Measurements from ENCODE around the gene SLC6A5. TPM values are rescaled to one million over a fixed set of nuclear protein-coding genes. Genes with fewer than 3 reads are reported as not detected.

Gene SLC6A5
- total RNA-seq, 1 experiment from 2014 or later = not detected

DNA sequence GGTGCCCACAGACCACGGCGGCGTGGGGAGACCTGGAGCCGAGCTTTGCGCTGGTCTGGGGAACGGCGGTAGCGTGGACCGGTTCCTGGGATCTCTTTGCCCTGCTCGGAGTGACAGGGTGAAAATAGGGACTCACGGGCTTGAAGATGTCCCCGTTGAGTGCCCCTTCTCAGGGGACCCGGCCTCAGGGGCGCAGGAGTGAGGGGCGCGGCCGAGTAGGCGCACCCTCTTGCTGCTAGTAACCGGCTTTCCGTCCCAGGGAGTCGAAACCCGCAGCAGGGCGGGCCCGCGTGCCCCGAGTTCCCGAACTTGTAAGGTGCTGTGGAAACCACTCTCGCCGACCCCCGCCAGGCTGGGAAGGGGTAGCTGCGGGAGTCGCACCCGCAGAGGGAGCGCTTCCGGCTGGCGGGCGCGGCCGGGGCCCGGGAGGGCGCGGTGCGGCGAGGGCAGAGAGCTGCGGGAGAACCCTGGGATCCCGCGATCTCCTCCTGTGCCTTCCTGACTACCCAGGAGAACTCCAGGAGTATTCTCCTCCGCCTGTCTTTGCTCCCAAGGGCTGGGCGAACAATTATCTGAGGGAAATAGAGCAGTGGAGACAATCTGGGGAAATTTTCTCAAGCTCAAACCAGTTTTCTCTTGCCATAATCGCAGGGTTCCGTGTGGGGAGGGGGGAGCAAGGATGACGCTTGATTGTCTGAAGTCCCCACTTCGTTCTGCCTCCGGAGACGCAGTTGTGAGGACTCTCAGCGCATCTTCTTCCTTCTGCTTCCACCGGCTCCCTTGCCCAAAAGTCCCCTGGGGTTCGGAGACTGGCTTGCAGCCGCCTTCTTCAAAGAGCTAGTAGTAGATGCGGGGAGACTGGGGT, 70.6 kb downstream of the SLC6A5 start:
- peak; percentile 10 for DNase-seq (ENCODE audit: low spot score)
- ChIA-PET POLR2A (ENCODE audit: low non-redundant PET) (no interaction called here), CTCF (no interaction called here)
- Histone ChIP-seq H3K4me1 (ENCODE audit: insufficient read depth, low read length, poor library complexity, severe bottlenecking) (peaks cover 8% of the 10 kb centered on the region), H3K36me3 (ENCODE audit: insufficient read depth, low read length, poor library complexity, severe bottlenecking) (no peaks in the 10 kb centered on the region), H3K27ac (ENCODE audit: low read depth, low read length, poor library complexity, severe bottlenecking) (no peak overlapping the region), H3K4me3 (ENCODE audit: low read depth, low read length, poor library complexity, severe bottlenecking) (peak overlapping the region; percentile 35), H3K27me3 (replicated peaks; ENCODE audit: insufficient read depth, low read depth, low read length, poor library complexity) (peaks cover 56% of the 10 kb centered on the region), H3K9me3 (ENCODE audit: low read depth, low read length, poor library complexity, severe bottlenecking) (no peaks in the 10 kb centered on the region)
- TF ChIP-seq, protein P1, sequence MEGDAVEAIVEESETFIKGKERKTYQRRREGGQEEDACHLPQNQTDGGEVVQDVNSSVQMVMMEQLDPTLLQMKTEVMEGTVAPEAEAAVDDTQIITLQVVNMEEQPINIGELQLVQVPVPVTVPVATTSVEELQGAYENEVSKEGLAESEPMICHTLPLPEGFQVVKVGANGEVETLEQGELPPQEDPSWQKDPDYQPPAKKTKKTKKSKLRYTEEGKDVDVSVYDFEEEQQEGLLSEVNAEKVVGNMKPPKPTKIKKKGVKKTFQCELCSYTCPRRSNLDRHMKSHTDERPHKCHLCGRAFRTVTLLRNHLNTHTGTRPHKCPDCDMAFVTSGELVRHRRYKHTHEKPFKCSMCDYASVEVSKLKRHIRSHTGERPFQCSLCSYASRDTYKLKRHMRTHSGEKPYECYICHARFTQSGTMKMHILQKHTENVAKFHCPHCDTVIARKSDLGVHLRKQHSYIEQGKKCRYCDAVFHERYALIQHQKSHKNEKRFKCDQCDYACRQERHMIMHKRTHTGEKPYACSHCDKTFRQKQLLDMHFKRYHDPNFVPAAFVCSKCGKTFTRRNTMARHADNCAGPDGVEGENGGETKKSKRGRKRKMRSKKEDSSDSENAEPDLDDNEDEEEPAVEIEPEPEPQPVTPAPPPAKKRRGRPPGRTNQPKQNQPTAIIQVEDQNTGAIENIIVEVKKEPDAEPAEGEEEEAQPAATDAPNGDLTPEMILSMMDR (conservative IDR thresholded peaks at IDR 0.05; ENCODE audit: low read depth, low read length) = no peak
- peak; percentile 75 for TF ChIP-seq EZH2 (IDR thresholded peaks at IDR 0.05; ENCODE audit: borderline replicate concordance, low read depth, low read length, poor library complexity, severe bottlenecking)
- no TSS peak for BruUV-seq (replicated peaks)
- intact Hi-C loops (cut with micrococcal nuclease; ENCODE audit: unreplicated experiment) = loop anchor here (5.0 kb wide), 1 partner anchor 202 kb away; no protein-coding TSS in a partner anchor

DNA sequence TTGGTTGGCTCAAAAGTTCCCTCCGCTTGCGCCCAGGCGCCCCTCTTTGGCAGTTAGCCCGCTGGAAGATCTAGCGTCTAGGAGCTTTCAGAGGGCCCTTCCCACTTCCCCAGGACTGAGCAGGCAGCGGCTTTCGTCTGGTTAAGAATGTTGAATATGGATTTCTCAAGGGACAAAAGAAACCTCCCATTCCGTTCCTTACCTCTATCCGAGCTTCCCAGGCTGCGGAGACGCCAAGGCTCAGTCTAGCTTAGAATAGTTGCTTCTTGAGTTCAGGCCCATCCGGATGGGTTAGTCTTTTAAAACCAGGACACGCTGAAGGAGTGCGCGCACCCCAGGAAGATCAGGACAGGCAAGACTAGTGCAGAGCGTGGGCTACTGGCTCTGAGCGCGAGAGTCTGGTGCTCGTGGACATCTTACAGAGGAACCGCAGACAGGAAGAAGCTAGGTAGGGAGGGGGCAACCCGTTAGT, 71.6 kb downstream of the SLC6A5 start:
- peaks cover 8% of the 10 kb centered on the region for H3K4me1 ChIP-seq (ENCODE audit: insufficient read depth, low read length, poor library complexity, severe bottlenecking)
- no peak overlapping the region for H3K4me3 ChIP-seq (ENCODE audit: low read depth, low read length, poor library complexity, severe bottlenecking)
- intact Hi-C loops (cut with micrococcal nuclease; ENCODE audit: unreplicated experiment) = loop anchor here (5.0 kb wide), 1 partner anchor 201 kb away; no protein-coding TSS in a partner anchor
- TF ChIP-seq, protein P1 (conservative IDR thresholded peaks at IDR 0.05; ENCODE audit: low read depth, low read length) = no peak
- peak; percentile 6 for TF ChIP-seq EZH2 (IDR thresholded peaks at IDR 0.05; ENCODE audit: borderline replicate concordance, low read depth, low read length, poor library complexity, severe bottlenecking)
- no peaks in the 10 kb centered on the region for H3K36me3 ChIP-seq (ENCODE audit: insufficient read depth, low read length, poor library complexity, severe bottlenecking)
- POLR2A ChIA-PET (ENCODE audit: low non-redundant PET) = no interaction called here
- H3K27me3 ChIP-seq (replicated peaks; ENCODE audit: insufficient read depth, low read depth, low read length, poor library complexity) = peaks cover 56% of the 10 kb centered on the region
- CTCF ChIA-PET = no interaction called here
- H3K27ac ChIP-seq (ENCODE audit: low read depth, low read length, poor library complexity, severe bottlenecking) = no peak overlapping the region
- H3K9me3 ChIP-seq (ENCODE audit: low read depth, low read length, poor library complexity, severe bottlenecking) = no peaks in the 10 kb centered on the region
- no TSS peak for BruUV-seq (replicated peaks)
- DNase-seq (ENCODE audit: low spot score) = no peak

DNA sequence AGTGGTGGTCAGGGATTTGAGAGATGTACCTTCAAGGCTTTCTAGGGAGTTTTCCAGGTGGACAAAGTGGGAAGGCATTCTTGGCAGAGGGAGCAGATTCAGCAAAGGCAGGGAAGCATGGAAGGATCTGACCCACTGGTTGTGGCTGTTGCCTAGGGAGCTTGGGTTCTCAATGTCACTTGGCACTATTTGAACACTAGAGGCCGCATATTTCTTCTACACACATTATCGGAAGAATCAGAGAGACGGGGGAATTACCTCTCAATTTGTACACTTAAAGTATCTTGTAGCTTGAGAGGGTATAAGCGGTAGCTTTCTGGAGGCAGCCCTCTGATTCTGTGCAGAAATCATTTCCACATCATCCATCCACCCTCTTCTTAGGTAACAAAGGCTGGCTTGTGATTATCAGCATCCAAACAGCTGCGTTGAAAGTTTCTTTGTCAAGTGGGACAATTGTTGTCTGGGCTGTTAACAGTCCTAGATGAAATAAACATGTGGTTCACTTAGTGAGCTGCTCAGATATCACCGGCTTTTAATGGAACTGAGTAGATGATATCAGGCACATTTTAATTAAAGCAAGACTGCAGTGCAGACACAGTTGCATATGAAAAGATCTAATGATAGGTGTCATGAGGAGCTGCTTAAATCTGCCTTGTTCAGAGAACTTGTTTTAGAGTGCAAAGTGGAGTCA, 72.6 kb downstream of the SLC6A5 start:
- no peaks in the 10 kb centered on the region for H3K9me3 ChIP-seq (ENCODE audit: low read depth, low read length, poor library complexity, severe bottlenecking)
- POLR2A ChIA-PET (ENCODE audit: low non-redundant PET) = no interaction called here
- peaks cover 51% of the 10 kb centered on the region for H3K27me3 ChIP-seq (replicated peaks; ENCODE audit: insufficient read depth, low read depth, low read length, poor library complexity)
- DNase-seq (ENCODE audit: low spot score) = peak; percentile 42
- no TSS peak for BruUV-seq (replicated peaks)
- no peak overlapping the region for H3K27ac ChIP-seq (ENCODE audit: low read depth, low read length, poor library complexity, severe bottlenecking)
- intact Hi-C loops (cut with micrococcal nuclease; ENCODE audit: unreplicated experiment) = loop anchor here (5.0 kb wide), 1 partner anchor 200 kb away; no protein-coding TSS in a partner anchor
- CTCF ChIA-PET = interaction anchor here (0.8 kb wide), 1 partner anchor 201 kb away, joined by 3 read pairs; no protein-coding TSS in a partner anchor
- TF ChIP-seq, protein P1 (conservative IDR thresholded peaks at IDR 0.05; ENCODE audit: low read depth, low read length) = peak; percentile 48
- no peak for TF ChIP-seq EZH2 (IDR thresholded peaks at IDR 0.05; ENCODE audit: borderline replicate concordance, low read depth, low read length, poor library complexity, severe bottlenecking)
- no peaks in the 10 kb centered on the region for H3K36me3 ChIP-seq (ENCODE audit: insufficient read depth, low read length, poor library complexity, severe bottlenecking)
- no peak overlapping the region for H3K4me3 ChIP-seq (ENCODE audit: low read depth, low read length, poor library complexity, severe bottlenecking)
- peaks cover 8% of the 10 kb centered on the region for H3K4me1 ChIP-seq (ENCODE audit: insufficient read depth, low read length, poor library complexity, severe bottlenecking)

Measured in A673 (cell line).